Activated CD4-positive, alpha-beta T cell treated with anti-CD3 and anti-CD28 coated beads, Interleukin-10, Interleukin-2, amounts not matched to agents 100 ng/mL and 50 ng/mL, durations not matched to agents 16 hours and 8 hours (primary cell): ENCODE measurements around the gene ATP6V1F.

Experiments used
- DNase-seq: peaks from one replicate; pipeline ENCODE4 v3.0.0-alpha.2; 2020

Gene ATP6V1F

GRCh38 chr7:128849804-128850490 is 12.7 kb upstream of the ATP6V1F start:
- DNase-seq, result no peak

- DNase-seq, result no peak
Observed at GRCh38 chr7:128852537-128853254, 10.0 kb upstream of the ATP6V1F start.

GRCh38 chr7:128853799-128854198 is 8.9 kb upstream of the ATP6V1F start:
- no peak for DNase-seq

DNA sequence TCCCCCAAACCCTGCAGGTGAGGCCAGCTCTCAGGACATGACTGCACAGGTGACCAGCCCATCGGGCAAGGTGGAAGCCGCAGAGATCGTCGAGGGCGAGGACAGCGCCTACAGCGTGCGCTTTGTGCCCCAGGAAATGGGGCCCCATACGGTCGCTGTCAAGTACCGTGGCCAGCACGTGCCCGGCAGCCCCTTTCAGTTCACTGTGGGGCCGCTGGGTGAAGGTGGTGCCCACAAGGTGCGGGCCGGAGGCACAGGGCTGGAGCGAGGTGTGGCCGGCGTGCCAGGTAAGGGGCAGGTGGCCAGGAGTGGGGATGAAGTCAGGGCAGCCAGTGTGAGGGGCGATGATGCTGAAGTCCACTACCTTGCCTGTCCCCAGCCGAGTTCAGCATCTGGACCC is 8.3 kb upstream of the ATP6V1F start:
- no peak for DNase-seq

GRCh38 chr7:128855559-128855958 is 7.1 kb upstream of the ATP6V1F start:
- no peak for DNase-seq

- no peak for DNase-seq
Observed at GRCh38 chr7:128856001-128856718, 6.5 kb upstream of the ATP6V1F start.

- no peak for DNase-seq
Observed at GRCh38 chr7:128858380-128859231, 4.0 kb upstream of the ATP6V1F start.

- no peak for DNase-seq
Observed at GRCh38 chr7:128859232-128860157, 3.2 kb upstream of the ATP6V1F start.

DNA sequence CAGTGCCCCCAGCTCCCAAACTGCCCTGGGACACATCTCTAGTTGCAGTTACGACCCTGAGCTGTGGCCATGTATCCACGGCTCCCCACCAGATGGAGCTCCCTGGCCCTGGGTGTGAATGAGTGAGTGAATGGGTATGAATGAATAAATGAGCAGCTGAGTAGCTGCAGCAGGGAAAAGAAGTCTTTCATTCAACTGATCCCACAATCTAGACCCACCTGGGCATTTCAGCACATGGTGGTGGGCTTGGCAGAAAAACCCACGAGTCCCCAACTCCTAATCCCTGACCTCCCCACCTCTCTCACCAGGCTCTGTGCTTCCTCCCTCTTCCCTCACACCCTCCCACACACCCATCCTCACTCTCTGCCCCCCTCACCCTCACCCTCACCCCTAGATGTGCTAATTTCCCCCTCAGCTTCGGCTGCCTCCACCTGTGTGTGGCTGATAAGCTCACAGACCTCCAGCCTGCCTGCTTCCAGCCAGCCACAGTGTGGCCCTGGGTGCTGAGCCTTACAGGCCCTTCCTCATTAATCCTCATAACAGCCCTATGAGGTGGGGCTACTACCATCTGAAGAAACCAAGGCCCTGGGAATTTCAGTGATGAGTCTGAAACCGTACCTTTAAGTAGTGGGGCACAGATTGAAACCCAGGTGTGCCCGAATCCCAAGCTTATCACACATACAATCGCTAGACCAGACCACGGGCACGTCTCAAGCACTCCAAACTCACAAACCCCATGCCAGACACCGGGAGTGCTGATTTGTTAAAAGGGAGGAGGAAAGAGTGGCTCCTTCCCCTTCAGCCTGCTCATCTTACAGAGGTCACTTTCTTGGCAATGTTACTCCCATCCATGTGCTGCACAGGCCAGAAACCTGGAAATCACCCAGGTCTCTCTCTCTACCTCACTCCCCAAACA is 2.2 kb upstream of the ATP6V1F start:
- DNase-seq, result no peak

DNA sequence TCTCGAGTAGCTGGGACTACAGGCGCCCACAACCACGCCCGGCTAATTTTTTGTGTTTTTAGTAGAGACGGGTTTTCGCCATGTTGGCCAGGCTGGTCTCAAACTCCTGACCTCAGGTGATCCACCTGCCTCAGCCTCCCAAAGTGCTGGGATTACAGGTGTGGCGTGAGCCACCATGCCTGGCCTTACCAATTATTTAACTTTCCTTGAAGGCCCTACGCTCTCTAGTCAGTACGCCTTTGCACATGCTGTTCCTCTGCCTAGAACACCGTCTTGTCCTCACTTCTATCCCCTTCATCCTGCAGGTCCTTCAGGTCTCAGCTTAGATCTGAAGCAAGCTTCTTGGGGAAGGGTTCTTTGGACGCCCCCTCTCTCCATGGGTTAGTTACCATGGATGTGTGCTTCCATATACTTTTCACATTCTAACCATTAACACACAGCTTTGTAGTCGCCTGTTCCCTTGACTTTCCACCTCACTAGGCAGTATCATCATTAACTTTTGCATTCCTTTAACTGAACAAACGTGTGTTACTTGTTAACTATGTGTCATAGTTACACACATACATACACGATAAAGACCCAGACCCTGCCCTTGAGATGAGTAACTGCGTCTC is 592 bp upstream of the ATP6V1F start:
- no peak for DNase-seq

DNA sequence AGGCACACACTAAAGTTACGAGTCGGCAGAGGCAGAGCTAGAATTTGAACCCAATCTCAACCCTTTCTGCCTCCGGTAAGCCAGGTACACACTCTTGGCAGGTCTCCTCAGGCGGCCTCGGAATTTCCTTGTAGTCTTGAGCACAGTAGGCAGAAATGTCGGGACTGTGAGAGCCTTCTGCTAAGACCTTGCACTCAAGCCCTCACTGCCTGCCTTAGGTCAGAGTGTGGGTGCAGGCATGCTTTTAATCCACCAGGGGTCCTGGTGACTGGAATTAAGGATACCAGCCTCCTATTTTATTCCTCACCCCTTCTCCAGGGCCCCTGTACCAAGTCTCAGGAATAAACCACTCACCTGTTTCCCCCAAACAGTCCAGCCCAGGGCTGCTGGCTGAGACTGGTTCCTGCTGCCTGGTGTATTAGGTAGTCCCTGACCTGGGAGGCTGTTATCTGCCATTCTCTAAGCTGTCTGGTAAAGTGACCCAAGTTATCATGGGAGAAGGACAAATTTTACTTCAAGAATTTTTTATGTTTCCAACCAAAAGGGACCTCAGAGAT is 855 bp downstream of the ATP6V1F start:
- peak; percentile 68 for DNase-seq

GRCh38 chr7:128865303-128865702 is 2.6 kb downstream of the ATP6V1F start:
- DNase-seq, result no peak

- no peak for DNase-seq
Observed at GRCh38 chr7:128865996-128866877, 3.6 kb downstream of the ATP6V1F start.

GRCh38 chr7:128867241-128867640 is 4.6 kb downstream of the ATP6V1F start:
- DNase-seq, result no peak

- DNase-seq, result no peak
Observed at GRCh38 chr7:128867842-128868623, 5.4 kb downstream of the ATP6V1F start.

DNA sequence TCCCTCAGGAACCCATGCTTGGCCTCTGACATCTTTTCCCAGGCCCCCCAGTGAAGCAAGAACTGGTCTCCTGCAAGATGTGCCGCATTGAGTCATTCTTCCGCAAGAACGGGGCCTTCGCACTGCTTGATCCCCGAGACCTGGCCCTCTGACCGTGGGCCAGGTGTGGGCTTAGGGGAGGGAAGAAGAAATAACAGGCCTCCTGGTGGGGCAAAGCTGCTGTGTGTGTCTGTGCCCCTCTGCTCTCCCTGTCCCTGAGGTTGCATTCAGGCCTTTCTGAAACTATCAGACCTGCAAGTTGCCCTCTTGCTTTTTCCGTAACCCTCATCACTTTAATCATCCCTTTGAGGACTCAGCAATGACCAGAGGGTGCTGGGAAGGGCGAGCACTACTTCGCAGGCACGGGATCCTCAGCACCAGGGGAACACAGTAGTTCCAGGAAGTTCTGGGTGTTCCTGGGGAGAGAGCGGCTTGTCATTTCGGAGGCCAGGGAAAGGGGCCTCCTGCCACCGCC is 6.0 kb downstream of the ATP6V1F start:
- no peak for DNase-seq

- peak; percentile 54 for DNase-seq
Observed at GRCh38 chr7:128869138-128869943, 6.7 kb downstream of the ATP6V1F start.
